ENCODE measurements around the gene CTIF.
"Not testable (repeated sequence)": the region's sequence is repeated elsewhere in the genome, so short reads cannot be mapped to it uniquely, and the experiment has no call there.

The CTIF gene

DNA sequence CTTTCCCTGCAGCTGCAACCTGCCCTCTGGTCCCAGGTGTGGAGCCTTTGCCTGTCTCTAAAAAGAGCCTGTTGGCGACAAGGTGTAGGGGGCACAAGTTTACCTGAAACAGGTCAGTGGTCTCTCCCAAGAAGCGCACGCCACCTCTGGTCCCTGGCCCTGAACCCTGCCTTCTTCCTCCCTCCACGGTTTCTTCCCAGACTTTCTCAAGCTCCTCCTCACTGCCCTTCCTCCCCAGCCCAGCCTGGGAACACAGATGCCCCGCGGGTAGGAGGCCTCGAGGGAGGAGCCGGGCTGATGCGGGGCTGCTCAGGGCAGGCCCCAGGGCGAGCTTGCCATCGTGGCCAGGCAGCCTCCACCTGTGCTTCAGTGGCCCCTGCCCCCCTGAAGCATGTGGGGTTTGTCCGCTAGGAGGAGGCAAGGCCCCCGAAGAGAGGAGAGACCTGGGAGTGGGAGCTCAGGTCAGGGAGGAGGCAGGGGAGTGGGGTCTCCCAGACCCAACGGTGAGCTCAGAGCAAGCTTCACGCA is 322.4 kb downstream of the CTIF start:
- DNase-seq, result no peak

DNA sequence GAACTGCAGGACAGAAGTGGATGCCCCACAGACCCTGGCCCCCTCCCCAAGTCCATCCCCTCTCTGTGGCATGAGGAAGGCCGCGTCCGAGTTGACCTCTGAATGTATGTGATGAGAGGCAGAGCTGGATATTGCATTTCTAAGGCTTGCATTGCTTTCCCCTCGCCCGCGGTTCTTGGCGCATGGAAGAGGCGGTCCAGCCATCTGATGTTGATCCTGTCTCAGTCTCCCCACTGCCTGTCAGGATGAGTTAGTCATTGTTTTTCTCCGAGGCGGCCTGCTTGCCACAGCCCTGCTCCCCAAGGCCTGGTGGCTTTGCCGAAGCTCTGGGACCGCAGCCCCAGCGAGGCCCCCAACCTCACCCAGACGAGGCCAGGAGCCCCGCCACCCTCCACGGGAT is 323.3 kb downstream of the CTIF start:
- DNase-seq, result no peak

DNA sequence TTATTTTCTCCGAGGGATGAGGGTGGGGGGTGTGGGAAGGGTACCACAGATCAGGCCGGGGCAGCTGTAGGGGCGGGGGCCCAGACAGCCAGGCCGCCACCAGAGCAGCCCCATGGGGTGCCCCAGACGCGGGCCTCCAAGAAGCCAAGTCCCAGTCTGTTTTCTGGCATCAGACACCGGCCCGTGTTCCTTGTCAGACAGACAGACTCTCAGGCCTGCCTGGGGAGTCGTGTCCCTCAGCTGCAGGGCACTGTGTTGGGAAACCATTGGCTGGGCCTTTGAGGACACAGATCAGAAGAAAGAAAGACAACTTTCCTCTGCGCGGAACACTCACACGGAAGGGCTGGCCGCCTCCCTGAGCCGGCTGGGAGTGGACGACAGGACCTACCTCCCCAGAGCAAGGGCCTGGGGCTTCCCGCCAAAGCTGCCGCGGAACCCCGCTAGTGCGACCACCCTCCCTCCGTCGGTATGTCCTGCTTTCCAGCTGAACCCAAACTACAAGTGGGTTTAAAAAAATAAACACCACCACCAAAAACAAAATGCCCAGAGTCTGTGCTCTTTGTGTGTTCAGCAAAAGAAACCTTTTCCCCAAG is 323.9 kb downstream of the CTIF start:
- no peak for DNase-seq

DNA sequence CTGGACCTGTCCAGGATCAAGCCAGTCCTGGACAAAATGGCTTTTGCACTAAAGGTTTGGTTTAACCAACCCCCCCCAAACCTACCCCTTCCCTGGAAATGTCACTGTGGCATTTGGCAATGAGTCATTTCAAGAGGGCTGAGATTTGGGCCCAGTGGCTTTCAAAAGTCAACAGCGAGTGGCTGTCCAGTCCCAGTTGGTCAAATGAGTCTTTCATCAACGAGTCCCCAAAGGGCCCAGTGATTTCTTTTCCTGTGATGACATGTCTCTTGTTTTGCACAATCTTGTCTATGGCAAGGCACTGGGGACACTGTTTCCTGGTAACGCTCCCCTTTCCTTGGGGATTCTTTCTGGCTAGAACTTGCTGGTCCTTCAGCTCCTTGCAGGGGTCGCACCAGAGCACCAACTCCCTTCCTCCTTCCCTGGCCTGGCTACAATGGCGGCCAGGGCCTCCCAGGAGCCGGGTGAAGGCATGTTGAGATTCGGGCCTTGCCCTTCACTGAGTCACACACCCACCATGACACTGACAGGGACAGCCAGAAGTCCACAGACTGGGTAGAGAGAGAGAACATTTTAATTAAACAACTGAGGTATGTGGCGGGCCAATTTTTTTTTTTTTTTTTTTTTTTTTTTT is 324.7 kb downstream of the CTIF start:
- no peak for DNase-seq

DNA sequence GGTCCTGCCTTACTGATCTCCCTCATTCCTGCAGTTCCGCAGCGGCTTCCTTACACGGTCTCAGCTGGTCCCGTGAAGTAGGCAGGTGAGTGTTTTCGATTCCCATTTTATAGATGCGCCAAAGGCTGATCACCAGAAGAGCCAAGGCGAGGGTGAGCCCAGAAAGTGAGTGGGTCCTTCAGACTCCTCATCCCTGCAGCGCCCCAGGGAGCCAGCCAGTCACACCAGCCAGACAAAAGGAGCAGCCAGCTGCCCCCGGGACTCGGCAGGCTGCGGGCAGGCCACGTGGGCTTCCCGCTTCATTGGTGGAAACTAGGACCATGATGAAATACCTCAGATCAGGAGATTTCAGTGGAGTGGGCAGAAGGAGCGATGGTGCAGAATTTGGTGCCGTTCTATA is 326.0 kb downstream of the CTIF start:
- DNase-seq, result no peak

DNA sequence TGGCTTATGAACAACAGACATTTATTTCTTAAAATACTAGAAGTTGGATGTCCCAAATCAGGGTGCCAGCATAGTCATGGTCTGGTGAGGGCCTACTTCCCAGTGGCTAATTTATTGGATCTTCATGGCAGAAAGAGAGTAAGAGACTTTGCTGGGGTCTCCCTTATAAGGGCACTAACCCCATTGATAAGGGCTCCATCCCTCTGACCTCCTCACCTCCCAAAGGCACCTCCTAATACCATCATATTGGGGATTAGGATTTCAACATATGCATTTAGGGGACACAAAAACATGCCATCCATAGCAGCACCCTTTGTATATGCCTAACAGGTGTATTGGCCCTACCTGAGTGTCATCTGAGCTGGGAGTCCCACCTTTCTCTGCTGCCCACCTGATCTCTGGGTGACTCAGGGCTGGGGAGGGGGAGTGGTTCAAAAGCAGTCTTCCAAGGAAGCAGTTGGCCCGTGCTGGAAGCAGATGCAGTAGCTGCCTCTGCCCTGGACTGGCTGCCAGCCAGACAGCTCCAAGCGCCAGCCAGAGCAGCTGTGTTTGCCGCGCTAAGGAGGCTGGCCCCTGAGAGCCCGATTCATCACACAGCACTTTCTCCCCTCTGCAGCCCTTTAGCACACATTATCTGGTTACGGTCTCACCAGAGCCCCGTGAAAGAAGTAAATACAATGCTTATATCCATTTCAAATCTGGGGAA is 327.4 kb downstream of the CTIF start:
- no peak for DNase-seq

DNA sequence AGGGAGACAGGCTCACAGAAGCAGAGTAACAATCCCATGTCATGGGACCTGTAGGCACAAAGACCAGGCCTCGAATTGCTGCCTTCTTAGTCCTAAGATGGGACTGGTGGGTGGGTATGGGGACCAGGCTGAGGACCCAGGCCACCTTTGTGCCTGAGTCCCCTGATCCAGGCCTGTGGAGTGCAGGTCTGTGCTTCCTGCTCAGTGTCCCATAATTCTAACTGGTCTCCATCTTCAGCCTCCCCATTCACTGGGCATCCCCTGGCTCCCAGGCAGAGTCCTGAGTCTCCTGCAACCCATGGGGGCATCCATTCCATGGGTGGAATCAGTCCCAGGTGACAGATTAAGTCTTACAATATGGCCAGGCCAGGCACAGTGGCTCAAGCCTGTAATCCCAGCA is 328.0 kb downstream of the CTIF start:
- no peak for DNase-seq

GRCh38 chr18:48867978-48868377 is 329.1 kb downstream of the CTIF start:
- DNase-seq, result no peak

DNA sequence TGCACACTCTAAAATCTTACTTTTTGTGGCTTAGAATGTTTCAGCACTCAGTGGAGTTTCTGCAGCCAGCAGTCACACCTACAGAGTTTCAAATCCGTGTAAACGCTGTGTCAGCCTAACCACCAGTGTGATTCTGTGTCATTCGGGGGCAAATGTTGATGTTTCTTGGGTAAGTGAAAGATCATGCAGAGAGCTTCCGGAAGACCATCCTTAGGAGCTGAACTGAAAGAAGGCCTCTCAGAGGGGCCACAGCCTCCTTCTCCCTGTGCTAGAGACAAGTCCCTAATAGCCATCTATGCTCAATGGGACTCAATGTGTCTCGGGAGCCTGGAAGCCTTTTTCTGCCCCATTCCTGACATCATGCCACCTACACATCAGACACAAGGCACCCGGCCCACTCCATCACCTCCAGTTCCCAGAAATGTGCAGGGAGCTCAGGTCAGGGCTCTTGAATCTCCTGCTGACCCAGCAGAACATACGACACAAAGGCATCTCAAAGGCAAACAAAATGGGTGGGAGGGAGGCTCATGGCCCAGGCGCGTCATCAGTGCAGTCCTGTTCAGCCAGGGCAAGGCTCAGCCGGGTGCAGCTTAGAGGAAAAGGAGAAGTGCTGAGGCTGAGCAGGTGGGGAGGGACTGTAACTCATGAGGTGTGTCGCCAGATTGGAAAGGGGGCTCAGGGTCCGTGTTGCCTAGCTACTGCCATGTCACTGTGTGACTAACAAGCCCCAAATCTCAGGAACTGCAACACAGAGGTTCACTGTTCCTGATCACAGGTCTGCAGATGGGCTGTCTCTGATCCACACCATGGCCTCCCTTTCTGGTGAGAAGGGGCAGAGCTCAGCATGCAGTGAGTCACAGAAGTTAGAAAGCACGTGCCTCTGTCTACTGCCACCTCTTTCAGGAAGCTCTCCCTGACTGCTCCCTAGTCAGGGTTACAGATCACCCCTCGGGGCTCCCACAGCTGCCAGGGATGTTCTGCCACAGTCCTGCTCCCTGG is 329.9 kb downstream of the CTIF start:
- no peak for DNase-seq

GRCh38 chr18:48869591-48869990 is 330.8 kb downstream of the CTIF start:
- no peak for DNase-seq

DNA sequence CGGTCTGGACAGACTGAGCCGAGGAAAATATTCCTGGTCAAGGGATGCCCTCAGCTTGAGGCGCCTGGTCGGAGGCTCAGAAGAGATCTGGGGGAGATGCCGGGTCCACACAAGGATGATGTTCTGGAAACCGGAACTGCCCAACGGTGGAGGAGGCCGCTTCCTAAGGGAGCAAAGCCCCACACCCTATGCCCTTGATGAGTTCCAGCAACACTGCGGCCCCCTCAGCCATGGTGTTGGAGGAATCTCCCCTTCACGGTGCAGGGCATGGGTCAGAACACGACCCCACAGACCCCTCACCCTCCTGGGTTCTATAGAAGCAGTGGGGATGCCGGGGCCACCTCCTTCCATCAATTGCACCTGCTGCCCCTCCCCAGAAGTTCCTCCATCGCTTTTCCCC is 332.1 kb downstream of the CTIF start:
- DNase-seq, result not testable (repeated sequence)

DNA sequence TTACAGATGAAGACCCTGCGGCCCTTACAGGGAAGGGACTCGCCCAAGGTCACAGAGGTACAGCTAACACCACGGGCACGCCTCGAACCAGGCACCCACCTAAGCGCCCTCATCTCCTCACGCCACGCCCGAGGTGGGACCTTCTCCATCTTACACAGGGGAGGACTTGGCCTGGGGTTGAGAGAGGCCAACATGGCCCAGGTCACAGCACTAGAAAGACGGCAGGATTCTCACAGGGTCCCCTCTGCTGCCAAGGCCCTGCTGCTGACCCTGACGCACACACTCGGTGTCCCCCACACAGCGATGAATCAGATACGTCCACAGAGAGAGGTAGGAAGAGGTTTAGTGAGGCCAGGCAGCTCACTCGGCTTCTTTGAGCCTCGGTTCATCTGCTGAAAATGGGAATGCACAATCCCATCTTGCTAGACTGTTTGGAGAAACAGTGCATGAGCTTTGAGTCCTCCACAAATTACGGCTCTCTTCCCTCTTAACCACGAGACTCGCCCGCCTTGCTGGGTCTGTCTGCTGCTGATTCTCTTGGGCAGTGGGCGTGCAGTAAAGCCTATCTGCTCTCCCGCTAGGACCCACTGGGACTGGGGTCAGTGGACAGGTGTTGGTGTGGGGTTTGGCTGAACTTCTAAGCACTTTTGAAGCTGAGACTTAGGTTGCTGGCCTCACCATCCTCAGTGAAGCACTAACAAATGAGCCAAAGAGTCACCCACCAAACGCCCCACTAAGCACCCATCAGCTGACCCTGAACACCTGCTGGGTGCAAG is 332.7 kb downstream of the CTIF start:
- no peak for DNase-seq

DNA sequence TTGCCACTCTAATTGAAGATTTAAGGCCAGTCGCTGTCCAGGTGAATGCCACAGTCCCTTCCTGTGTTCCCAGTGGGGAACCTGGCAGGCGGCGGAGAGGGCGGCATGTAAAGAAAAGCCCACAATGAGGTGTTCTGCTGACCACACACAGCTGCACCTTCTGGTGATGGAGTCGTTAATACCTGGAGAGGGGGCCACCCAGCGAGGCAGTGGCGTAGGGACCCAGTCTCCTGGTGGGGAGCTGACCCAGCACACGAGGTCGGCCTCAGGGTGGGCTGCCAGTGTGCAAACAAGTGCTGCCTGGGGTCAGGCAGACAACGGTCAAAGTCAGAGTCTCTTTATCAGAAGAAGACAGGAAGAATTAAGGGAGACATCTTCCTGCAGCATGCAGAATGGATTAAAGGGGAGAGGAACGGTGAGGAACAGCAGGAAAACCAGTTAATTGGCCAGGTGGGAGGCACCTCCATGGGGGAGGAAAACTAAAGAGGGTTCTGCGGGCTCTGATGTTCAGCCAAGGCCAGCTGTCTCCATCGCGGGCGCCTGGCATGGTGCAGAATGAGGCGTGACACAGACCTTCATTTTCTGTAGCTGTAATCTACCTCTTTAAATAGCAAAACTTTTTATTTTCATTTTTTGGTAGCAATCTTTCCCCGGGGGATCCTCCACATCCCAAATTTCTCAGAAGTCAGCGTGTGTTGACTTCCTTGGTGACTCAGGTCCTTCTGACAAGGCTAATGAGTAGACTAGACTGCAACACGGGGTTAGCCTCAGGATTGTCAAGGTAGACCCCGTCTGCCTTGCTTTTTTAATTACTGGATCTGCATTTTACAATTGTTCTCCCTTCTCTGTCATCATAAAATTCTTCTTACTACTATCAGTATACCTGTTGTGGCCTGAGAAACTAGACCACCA is 333.7 kb downstream of the CTIF start:
- no peak for DNase-seq

GRCh38 chr18:48874233-48874632 is 335.4 kb downstream of the CTIF start:
- DNase-seq, result no peak

DNA sequence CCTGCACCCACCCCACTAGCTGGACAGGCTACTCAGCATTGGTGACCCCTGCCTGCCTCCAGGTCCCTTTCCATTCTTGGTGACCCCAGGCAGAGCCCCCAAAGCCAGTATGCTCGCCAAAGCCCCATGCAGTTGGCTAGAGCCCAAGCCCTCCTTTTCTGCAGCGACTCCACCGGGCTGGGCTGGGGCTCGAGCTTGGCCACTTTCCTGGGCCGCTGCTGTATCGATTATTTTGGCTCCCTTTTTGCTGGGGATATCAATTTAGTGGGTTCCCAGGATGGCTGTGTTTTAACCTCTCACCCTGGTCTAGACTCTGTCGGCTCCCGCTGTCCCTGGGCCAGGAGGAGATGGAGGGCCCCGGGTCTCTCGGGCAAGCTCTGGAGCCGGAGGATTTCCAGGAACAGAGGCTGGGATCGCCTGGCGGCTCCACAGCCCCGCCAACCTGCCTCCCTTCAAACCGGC is 335.9 kb downstream of the CTIF start:
- no peak for DNase-seq

DNA sequence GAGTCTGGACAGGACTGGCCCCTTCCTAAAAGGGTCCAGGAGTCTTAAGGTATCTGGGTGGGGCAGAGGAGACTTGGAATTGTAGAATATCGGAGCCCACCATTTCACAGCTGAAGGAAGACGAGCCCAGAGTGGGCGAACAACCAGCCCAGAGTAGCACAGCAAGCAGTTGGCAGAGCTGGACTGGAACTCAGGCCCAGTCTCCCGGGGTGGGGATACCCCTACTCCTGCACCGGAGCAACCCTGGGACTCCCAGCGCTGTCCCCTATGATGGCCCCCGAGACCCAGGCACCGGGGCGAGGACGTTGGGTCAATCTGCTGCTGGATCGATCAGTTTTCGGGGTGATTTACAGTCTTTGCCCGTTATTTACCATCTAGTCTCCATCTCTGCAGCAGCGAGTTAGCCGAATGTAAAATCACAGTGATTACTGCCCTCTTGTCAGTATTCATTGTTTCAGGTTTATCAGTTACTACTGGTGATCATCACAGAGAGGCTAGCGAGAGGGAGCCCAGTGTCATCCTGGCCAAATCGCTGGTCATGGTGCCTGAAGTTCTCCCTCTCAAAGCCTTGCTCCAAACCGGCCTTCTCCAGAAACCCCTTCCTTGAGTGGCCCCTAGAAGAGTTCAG is 336.6 kb downstream of the CTIF start:
- no peak for DNase-seq

- no peak for DNase-seq
Measured at GRCh38 chr18:48875942-48876511, 337.2 kb downstream of the CTIF start.

DNA sequence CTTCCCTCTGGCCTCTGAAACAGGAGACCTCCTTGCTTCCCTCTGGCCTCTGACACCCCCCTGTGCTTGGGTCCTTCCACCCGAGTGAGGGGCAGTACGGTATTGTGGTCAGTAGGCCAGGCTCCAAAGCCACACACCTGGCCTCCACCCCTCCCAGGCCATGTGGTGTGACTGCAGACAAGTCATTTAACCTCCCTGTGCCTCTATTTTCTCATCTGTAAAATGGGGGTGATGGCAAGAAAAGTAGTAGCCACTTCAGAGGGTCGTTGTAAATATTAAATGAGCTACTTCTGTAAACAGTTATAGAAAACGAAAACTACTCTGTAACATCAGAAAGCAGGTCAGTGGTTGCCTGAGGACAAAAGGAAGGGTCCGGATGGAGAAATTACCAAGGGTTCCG is 337.8 kb downstream of the CTIF start:
- DNase-seq, result no peak

DNA sequence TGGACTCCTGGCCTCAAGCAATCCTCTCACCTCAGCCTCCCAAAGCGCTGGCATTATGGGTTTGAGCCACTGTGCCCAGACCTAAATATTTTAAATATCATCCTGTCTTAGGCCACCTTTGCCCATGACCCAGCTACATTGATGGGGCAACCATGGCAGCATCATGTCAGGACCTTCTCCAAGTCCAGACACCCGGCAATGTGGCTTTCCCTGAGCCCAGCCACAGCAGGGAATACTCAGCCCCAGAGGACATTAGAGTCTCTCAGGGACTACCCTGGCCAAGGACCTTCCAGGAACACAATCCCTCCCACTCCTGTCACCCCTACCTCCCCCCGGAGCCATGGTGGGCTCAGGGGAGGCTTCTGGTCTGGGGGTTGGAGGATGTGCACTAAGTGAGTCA is 339.1 kb downstream of the CTIF start:
- no peak for DNase-seq

GRCh38 chr18:48878471-48878870 is 339.6 kb downstream of the CTIF start:
- DNase-seq, result no peak

Measured in SIG-M5 (cell line).